DND-41 (cell line): ENCODE results near the gene BOLL.

Experiments used
- ATAC-seq: fragments of 200-7000 bp; cut with Tn5 transposase; 3 replicates; pipeline ENCODE4 v1.9.1; 2021; ENCODE audit warnings: low read depth; ENCODE audit not compliant: insufficient read depth
- DNase-seq: peaks from one replicate; pipeline ENCODE4 v3.0.0-alpha.2; 2020
- H2AFZ ChIP-seq: 2 replicates; pipeline ENCODE4 v1.6.0; 2012; ENCODE audit warnings: low read depth, low read length
- H3K27ac ChIP-seq: 2 replicates; pipeline ENCODE4 v1.5.1; 2012; ENCODE audit warnings: low read length, inconsistent platforms
- H3K27me3 ChIP-seq: fragments of 200-600 bp; sonication (generic); 2 replicates; pipeline ENCODE4 v1.6.0; 2012; ENCODE audit warnings: low read length, mild to moderate bottlenecking, inconsistent platforms; ENCODE audit not compliant: insufficient read depth, poor library complexity
- H3K36me3 ChIP-seq: 2 replicates; pipeline ENCODE4 v1.5.1; 2012; ENCODE audit warnings: low read length, inconsistent platforms; ENCODE audit not compliant: insufficient read depth
- H3K4me1 ChIP-seq: 2 replicates; pipeline ENCODE4 v1.5.1; 2012; ENCODE audit warnings: mild to moderate bottlenecking, low read length; ENCODE audit not compliant: insufficient read depth
- H3K4me2 ChIP-seq: 2 replicates; pipeline ENCODE4 v1.6.0; 2012; ENCODE audit warnings: mild to moderate bottlenecking, moderate library complexity, low read length, inconsistent platforms; ENCODE audit not compliant: insufficient read depth
- H3K4me3 ChIP-seq, 2 experiments: fragments of 200-600 bp in 1 of 2; shearing (Covaris generic) in 1 of 2; 2 replicates each; pipeline ENCODE4 v1.5.1; 2012 to 2016; ENCODE audit warnings: inconsistent platforms in 2 of 2, low read length in 2 of 2, mild to moderate bottlenecking in 2 of 2, low read depth in 1 of 2, moderate library complexity in 1 of 2
- H3K79me2 ChIP-seq: 2 replicates; pipeline ENCODE4 v1.6.0; 2012; ENCODE audit warnings: low read length, inconsistent platforms; ENCODE audit not compliant: insufficient read depth
- H3K9ac ChIP-seq: 2 replicates; pipeline ENCODE4 v1.6.0; 2012; ENCODE audit warnings: low read depth, mild to moderate bottlenecking, inconsistent platforms, low read length, moderate library complexity
- H3K9me3 ChIP-seq: 2 replicates; pipeline ENCODE4 v1.5.1; 2012; ENCODE audit warnings: low read length, moderate library complexity, mild to moderate bottlenecking, inconsistent platforms; ENCODE audit not compliant: insufficient read depth, severe bottlenecking
- H4K20me1 ChIP-seq: 2 replicates; pipeline ENCODE4 v1.6.0; 2012; ENCODE audit warnings: low read length; ENCODE audit not compliant: insufficient read depth
- EZH2 ChIP-seq: IDR thresholded peaks from 3 replicates; pipeline ENCODE4 v1.6.1; 2012; ENCODE audit warnings: borderline replicate concordance, low read depth, mild to moderate bottlenecking, moderate library complexity, low read length, inconsistent platforms; ENCODE audit not compliant: severe bottlenecking
- TF ChIP-seq, protein P1 (sequence below): IDR thresholded peaks from 2 replicates; pipeline ENCODE4 v1.5.1; 2012; ENCODE audit warnings: borderline replicate concordance, low read length, moderate library complexity, mild to moderate bottlenecking; ENCODE audit not compliant: poor library complexity, severe bottlenecking; ENCODE audit errors: extremely low read depth

Gene BOLL

DNA sequence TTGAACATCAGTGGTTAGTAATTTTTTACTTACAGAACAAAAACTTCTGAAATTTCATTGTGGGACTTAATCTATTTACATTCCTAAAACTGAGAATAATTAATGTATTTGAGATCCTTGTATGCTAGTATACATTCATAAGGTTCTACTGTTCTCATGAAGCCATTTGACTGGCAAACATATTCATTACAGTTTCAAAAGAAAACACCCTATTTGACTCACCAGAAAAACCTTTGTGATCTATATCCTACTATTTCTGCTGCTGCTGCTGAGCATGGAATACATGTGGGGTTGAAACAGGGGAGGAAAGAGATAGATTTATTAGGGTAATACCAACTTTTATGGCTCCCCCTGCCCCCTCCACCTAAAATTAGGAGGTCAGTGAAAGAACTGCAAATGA is 58.1 kb downstream of the BOLL start:
- TF ChIP-seq, protein P1, sequence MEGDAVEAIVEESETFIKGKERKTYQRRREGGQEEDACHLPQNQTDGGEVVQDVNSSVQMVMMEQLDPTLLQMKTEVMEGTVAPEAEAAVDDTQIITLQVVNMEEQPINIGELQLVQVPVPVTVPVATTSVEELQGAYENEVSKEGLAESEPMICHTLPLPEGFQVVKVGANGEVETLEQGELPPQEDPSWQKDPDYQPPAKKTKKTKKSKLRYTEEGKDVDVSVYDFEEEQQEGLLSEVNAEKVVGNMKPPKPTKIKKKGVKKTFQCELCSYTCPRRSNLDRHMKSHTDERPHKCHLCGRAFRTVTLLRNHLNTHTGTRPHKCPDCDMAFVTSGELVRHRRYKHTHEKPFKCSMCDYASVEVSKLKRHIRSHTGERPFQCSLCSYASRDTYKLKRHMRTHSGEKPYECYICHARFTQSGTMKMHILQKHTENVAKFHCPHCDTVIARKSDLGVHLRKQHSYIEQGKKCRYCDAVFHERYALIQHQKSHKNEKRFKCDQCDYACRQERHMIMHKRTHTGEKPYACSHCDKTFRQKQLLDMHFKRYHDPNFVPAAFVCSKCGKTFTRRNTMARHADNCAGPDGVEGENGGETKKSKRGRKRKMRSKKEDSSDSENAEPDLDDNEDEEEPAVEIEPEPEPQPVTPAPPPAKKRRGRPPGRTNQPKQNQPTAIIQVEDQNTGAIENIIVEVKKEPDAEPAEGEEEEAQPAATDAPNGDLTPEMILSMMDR, result no peak
- TF ChIP-seq EZH2, result no peak
- no peaks in the 10 kb centered on the region for H3K4me1 ChIP-seq
- DNase-seq, result no peak
- H3K4me2 ChIP-seq, result no peak overlapping the region
- H3K9ac ChIP-seq, result no peak overlapping the region
- no peaks in the 10 kb centered on the region for H4K20me1 ChIP-seq
- no peak for ATAC-seq
- no peak overlapping the region for H2AFZ ChIP-seq
- no peaks in the 10 kb centered on the region for H3K79me2 ChIP-seq
- no peaks in the 10 kb centered on the region for H3K36me3 ChIP-seq
- no peaks in the 10 kb centered on the region for H3K27me3 ChIP-seq
- H3K27ac ChIP-seq, result no peak overlapping the region
- H3K4me3 ChIP-seq, result no peak overlapping the region
- H3K9me3 ChIP-seq, result no peaks in the 10 kb centered on the region

DNA sequence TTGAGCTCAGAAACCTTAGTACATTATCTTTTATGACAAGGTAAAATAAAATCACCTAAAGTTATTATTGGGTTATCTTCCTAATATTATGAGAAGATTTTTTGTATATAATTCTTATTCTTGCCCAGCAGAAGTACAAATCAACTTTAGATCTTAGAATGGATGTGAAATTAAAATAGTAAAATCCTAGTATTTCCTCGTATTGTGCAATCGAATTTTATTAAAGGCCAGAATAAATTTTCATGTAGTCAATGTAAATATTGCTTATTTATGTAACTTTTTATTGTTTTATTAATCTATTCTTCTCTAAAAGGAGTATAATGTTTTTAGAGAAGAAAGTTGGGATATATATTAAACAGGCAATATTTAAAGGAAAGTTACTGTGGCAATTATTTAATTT is 67.3 kb downstream of the BOLL start:
- no peak for DNase-seq
- H3K9me3 ChIP-seq, result no peaks in the 10 kb centered on the region
- ATAC-seq, result no peak
- no peaks in the 10 kb centered on the region for H3K79me2 ChIP-seq
- H3K4me2 ChIP-seq, result no peak overlapping the region
- no peak overlapping the region for H2AFZ ChIP-seq
- H3K4me3 ChIP-seq, result no peak overlapping the region
- no peaks in the 10 kb centered on the region for H4K20me1 ChIP-seq
- TF ChIP-seq EZH2, result no peak
- TF ChIP-seq, protein P1, result no peak
- no peak overlapping the region for H3K27ac ChIP-seq
- H3K27me3 ChIP-seq, result no peaks in the 10 kb centered on the region
- no peak overlapping the region for H3K9ac ChIP-seq
- 0 out of 2 replicates have a peak, but pooled peaks cover 6% of the 10 kb centered on the region for H3K36me3 ChIP-seq
- no peaks in the 10 kb centered on the region for H3K4me1 ChIP-seq

DNA sequence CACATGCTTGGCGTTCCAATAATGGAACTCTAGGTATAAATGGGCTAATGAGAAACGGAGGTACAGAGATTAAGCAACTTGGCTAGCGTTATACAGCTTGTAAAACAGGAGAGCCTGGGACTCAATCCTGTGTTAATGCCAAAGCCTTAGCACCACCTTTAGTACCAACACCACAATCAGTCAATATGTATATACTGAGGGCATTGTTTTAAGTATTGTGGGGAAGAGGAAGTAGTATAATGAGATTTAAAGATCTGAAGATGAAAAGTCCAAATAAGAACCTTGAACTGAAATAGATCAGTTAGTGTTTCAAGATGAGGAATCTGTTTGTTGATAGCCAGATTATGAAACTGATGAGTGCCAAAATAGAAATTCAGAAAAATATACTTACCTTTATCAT is 71.8 kb downstream of the BOLL start:
- peaks cover 31% of the 10 kb centered on the region; the same call in 1 of the 2 replicates for H3K36me3 ChIP-seq
- no peak for TF ChIP-seq EZH2
- TF ChIP-seq, protein P1, result no peak
- peaks cover 23% of the 10 kb centered on the region; the same call in 1 of the 2 replicates for H4K20me1 ChIP-seq
- H3K4me3 ChIP-seq, result no peak overlapping the region
- peaks cover 19% of the 10 kb centered on the region for H3K4me1 ChIP-seq
- no peak overlapping the region for H3K27ac ChIP-seq
- no peak overlapping the region for H3K9ac ChIP-seq
- no peak for ATAC-seq
- no peak overlapping the region for H3K4me2 ChIP-seq
- no peaks in the 10 kb centered on the region for H3K9me3 ChIP-seq
- peaks cover 21% of the 10 kb centered on the region for H3K79me2 ChIP-seq
- no peak for DNase-seq
- H2AFZ ChIP-seq, result no peak overlapping the region
- no peaks in the 10 kb centered on the region for H3K27me3 ChIP-seq

DNA sequence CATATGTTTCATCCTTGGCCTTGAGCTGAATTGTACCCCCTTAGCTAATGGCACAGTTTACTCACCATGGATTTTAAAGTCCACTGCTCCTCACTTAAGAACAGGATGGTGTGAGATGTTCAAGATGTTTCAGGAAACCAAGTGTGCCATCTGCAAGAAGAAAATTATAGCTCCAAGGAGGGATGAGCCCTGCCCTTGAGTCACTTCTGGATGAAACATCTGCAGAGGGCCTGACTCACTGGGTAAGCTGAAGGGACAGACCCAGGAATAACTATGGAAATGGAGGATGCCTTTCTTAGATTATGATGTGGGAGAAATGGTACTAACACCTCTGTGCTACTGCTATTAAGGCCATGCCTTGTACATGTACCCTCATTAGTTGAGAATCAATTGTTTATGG is 73.5 kb downstream of the BOLL start:
- Histone ChIP-seq H3K27ac (no peak overlapping the region), H3K4me2 (no peak overlapping the region), H3K79me2 (peaks cover 38% of the 10 kb centered on the region), H3K36me3 (peaks cover 34% of the 10 kb centered on the region), H3K4me3 (no peak overlapping the region), H4K20me1 (peaks cover 34% of the 10 kb centered on the region), H3K4me1 (peaks cover 36% of the 10 kb centered on the region), H3K27me3 (no peaks in the 10 kb centered on the region), H3K9me3 (no peaks in the 10 kb centered on the region), H2AFZ (no peak overlapping the region), H3K9ac (no peak overlapping the region)
- TF ChIP-seq, protein P1, result no peak
- TF ChIP-seq EZH2, result no peak
- DNase-seq (no peak), ATAC-seq (no peak)
